HL-60/S4 (cell line): ENCODE results near the gene FANCD2.
"Not testable (repeated sequence)": the region's sequence is repeated elsewhere in the genome, so short reads cannot be mapped to it uniquely, and the experiment has no call there.

Experiments
- in situ Hi-C: fragments of 300-500 bp; cut with MboI; formaldehyde crosslinking; loops from 2 replicates; pipeline ENCODE4 v1.14.3; 2022; ENCODE audit warnings: low sequenced_read_pairs

Gene FANCD2

DNA sequence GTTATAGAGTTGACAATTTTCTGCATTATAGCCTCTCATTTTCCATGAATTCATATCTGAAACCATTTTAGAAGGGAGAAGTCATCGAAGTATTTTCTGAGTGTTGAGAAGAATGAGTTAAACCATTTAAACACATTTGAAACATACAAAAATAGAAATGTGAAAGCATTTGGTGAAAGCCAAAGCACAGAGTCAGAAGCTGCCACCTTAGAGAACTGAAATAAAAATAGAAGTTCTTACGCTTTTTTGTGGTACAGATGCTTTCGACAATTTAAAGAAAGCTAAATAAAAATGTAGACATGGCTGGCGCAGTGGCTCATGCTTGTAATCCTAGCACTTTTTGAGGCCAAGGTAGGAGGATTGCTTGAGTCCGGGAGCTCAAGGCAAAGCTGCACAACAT is 72.8 kb downstream of the FANCD2 start:
- in situ Hi-C loops, result no loop called here

- in situ Hi-C loops, result no loop called here
Observed at GRCh38 chr3:10106919-10107318, 80.7 kb downstream of the FANCD2 start.

DNA sequence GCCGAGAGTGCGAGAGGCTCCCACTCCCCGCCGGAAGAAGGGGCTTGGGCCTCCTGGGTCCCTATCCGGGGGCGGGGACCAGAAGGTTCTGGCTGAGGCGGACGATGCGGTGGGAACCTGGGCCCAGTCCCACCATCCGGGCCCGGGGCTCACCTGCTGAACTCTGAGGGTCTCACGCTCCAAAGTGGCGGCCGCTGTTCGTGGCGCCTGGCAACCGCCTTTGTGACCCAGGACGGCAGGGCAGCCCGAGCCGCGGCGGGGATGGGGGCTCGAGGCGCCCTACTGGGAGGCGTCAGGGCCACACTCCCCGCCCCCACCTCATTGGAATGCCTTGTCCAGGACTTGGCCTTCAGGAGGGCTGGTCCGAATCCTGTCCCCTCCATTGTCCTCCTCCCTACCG is 81.9 kb downstream of the FANCD2 start, which contains the start of gene FANCD2OS:
TSS of gene FANCD2OS (minus strand) at position 165 of the 400 bp plus-strand sequence. CDS start 3,481 bp downstream, outside the sequence.
- in situ Hi-C loops, result no loop called here

DNA sequence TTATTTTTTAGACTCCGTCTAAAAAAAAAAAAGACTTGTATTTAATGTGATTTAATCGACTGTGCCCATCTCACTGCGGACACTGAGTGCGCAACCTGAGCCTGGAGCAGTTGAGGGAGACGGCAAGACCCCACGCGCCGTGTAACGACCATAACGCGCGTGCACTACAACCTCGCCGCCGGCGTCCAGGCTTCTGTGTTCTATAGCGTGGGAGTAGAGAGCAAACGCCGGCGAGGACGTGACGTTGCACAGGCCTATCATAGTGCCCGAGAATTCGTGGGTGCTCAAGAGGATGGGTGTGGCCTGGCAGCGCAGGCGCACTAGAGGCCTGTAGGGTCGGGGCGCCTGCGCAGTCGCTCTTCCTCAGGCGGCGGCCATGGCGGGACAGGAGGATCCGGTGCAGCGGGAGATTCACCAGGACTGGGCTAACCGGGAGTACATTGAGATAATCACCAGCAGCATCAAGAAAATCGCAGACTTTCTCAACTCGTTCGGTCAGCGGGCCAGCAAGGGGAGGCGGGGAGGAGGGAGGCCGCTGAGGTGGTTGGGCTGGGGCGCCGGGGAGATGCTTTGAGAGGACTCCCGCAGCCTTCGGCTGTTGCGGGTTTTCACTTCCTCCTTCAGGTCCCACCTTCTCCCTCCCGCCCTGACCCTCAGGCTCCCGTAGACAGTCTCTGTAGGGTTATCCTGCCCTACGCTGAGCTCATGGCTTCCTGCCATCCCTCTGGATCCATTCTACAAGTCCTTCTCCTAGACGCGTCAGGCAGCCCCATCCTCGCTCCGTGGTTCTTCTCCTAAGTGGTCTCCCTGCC is 89.3 kb downstream of the FANCD2 start, which contains the start of gene BRK1:
TSS of gene BRK1 (plus strand) at position 350 of the 812 bp plus-strand sequence. CDS start at position 377, 27 bp downstream.
- in situ Hi-C loops, result no loop called here

DNA sequence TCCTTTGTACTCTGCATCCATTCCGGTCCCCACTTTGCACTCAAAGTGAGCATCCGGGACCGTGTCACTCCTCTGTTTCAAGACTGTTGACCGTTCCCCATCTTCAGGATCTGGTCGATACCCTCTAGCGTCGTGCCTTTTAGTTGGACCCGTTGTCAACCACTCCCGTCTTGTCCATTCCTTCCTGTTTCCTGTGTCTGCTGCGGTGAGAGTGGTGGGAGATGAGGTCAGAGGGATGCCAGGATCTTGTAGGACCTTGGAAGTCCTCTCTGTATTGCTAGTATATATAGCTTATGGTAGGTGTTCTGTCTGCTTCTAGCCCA is 89.9 kb downstream of the FANCD2 start:
- in situ Hi-C loops, result no loop called here

DNA sequence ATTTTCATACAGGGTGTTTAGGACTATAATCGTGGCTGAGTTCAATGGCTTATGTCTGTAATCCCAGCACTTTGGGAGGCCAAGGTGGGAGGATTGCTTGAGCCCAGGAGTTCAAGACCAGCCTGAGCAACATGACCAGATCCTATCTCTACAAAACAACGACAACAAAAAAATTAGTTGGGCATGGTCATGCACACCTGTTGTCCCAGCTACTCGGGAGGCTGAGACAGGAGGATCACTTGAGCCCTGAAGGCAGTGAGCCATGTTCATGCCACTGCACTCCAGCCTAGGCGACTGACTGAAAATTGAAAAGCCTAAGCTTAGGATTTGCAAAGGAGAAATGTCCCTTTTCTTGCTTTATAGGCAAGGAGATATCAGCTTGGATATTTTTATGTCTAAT is 90.7 kb downstream of the FANCD2 start:
- in situ Hi-C loops, result no loop called here

DNA sequence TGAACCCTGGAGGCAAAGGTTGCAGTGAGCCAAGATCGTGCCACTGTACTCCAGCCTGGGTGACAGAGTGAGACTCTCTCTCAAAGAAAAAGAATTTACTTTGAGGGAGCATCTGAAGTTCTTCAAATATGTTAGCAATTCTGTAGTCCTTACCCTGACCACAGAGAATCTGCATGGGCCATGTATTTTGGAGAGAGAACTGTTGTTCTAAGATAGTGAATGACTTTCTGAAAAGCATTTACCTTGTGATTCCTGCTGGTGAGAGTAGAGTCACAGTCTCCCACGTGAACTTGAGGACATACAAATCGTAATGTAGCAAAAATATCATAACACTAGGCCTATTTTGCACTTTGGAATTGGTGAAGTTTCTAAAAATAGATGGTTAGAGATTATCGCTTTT is 93.1 kb downstream of the FANCD2 start:
- in situ Hi-C loops, result no loop called here

DNA sequence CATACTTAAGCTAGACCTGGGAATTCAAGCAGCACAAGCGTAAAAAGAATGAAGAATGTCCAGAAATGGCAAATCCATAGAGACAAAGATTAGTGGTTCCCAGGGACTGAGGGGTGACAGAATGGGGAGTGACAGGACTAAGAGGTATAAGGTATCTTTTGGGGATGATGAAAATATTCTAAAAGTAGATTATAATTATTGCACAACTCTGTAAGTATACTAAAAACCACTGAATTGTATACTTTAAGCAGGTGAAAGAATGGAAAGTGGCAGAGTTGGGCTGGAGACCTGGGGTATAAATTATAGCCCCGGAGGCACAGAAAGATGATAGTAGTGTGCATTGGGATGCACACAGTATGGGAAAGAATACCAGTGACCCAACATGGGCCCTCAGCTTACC is 94.8 kb downstream of the FANCD2 start:
- in situ Hi-C loops, result no loop called here

- in situ Hi-C loops, result no loop called here
Observed at GRCh38 chr3:10122724-10123123, 96.5 kb downstream of the FANCD2 start.

DNA sequence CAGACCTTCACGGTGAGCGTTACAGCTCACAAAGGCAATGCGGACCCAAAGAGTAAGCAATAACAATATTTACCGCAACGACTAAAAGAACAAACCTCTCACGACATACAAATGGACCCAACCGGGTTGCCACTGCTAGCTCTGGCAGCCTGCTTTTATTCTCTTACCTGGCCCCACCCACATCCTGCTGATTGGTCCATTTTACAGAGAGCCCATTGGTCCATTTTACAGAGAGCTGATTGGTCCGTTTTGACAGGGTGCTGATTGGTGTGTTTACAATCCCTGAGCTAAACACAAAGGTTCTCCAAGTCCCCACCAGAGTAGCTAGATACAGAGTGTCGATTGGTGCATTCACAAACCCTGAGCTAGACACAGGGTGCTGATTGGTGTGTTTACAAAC is 109.6 kb downstream of the FANCD2 start:
- in situ Hi-C loops, result not testable (repeated sequence)

- in situ Hi-C loops, result no loop called here
Observed at GRCh38 chr3:10136426-10137005, 110.3 kb downstream of the FANCD2 start.

- in situ Hi-C loops, result no loop called here
Observed at GRCh38 chr3:10137178-10137577, 110.9 kb downstream of the FANCD2 start.

DNA sequence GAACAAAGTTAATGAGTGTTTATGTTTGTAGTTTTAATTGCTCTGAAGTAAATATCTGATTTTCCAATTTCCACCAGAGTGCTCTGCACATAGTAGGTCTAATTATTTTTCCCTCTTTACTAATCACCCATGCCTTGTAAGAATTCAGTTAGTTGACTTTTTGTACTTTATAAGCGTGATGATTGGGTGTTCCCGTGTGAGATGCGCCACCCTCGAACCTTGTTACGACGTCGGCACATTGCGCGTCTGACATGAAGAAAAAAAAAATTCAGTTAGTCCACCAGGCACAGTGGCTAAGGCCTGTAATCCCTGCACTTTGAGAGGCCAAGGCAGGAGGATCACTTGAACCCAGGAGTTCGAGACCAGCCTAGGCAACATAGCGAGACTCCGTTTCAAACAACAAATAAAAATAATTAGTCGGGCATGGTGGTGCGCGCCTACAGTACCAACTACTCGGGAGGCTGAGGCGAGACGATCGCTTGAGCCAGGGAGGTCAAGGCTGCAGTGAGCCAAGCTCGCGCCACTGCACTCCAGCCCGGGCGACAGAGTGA is 114.8 kb downstream of the FANCD2 start:
- in situ Hi-C loops, result no loop called here

DNA sequence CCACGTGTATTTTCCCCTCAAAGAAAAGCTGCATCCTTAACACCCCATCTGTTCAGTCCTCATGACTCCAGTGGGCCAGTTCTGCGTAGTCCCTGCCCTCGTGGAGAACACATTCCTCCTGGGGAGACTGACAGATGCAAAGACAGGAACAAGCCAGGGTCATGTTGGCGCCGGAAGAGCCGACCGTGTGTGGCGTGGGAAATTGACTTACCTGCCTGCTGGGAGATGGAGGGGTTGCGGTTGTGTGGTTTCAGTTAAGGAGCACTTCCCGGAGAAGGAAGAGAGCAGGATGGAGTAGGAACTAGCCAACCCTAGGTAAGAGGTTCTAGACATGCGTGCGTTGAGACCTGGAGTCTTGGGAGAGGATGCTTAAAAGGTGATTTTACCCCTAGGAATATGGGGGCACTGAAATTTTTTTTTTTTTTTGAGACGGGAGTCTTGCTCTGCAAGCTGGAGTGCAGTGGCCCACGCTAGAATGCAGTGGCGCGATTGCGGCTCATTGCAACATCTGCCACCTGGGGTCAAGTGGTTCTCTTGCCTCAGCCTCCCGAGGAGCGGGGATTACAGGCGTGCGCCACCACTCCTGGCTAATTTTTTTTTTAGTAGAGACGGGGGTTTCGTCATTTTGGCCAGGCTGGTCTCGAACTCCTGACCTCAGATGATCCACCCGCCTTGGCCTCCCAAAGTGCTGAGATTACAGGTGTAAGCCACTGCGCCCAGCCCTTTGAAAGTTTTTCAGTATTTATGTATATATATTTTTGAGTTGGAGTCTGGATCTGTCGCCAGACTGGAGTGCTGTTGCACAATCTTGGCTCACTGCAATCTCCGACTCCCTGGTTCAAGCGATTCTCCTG is 116.7 kb downstream of the FANCD2 start:
- in situ Hi-C loops, result no loop called here

DNA sequence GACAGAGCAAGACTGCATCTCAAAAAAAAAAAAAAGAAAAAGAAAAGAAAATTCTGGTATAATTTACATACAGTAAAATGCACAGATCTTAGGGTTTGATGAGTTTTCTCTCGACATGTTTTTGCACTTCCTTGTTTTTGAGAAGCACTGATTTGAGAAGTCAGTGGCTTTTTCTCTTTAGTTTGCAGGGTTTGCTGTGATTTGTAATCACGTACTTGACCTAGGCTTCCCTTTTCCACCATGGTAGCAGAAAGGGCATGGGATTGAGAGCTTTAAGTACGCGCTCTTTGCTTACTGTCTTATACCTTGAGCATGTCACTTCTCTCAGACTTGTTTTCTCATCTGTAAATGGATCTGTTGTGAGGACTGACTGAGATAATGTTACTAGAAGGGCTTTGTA is 119.4 kb downstream of the FANCD2 start:
- in situ Hi-C loops, result no loop called here

DNA sequence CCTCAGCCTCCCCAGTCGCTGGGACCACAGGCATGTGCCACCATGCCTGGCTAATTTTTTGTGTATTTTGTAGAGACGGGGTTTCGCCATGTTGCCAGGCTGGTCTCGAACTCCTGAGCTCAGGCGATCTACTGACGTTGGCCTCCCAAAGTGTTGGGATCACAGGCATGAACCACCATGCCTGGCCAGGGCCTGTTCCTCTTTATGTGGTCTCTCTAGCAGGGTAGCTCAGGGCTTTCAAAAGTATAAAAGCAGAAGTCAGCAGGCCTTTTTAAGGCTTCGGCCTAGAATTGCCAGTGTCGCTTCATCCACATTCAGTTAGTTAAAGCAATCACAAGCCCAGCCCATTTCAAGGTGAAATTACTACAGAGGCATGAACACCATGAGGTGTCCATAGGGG is 123.0 kb downstream of the FANCD2 start:
- in situ Hi-C loops, result no loop called here

- in situ Hi-C loops, result no loop called here
Observed at GRCh38 chr3:10150987-10151386, 124.8 kb downstream of the FANCD2 start.
